C4-2B (cell line): ENCODE measurements around the gene ZDHHC1.

Experiments used
- ZFX ChIP-seq: fragments of 450-650 bp; IDR thresholded peaks from 2 replicates; pipeline ENCODE4 v1.6.1; 2017
- TF ChIP-seq, protein P1 (sequence below): fragments of 450-650 bp; conservative IDR thresholded peaks from 2 replicates; pipeline ENCODE4 v1.5.1; 2017; ENCODE audit warnings: mild to moderate bottlenecking

DNA sequence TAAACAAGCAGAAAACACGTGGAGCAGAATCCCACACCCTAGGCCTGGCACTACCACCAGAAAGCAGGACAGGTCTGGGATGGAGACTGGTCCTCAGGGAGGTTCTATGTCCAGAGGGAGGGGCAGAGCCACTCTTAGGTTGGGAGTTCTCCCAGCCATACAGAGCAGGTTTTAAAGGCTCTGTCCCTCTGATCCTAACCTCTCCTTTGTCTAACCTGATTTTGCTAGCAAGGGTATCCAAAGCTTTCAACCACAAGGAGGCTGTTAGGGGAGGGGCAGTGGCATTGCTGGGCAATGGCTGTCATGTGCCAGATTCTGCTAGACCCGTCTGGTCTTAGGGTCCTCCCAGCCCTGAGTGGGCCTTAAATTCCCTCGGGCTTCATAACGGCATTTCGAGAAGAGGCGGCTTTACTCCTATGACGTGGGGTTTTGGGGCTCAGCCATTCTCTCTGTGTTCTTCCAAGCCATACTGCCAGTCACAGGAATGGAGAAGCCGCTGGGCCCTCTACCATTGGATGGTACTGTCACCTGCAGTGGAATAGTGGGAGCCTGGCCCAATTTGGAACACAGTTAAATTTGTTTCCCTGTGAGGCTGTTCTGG lies 28.7 kb downstream of the ZDHHC1 start:
- TF ChIP-seq, protein P1, sequence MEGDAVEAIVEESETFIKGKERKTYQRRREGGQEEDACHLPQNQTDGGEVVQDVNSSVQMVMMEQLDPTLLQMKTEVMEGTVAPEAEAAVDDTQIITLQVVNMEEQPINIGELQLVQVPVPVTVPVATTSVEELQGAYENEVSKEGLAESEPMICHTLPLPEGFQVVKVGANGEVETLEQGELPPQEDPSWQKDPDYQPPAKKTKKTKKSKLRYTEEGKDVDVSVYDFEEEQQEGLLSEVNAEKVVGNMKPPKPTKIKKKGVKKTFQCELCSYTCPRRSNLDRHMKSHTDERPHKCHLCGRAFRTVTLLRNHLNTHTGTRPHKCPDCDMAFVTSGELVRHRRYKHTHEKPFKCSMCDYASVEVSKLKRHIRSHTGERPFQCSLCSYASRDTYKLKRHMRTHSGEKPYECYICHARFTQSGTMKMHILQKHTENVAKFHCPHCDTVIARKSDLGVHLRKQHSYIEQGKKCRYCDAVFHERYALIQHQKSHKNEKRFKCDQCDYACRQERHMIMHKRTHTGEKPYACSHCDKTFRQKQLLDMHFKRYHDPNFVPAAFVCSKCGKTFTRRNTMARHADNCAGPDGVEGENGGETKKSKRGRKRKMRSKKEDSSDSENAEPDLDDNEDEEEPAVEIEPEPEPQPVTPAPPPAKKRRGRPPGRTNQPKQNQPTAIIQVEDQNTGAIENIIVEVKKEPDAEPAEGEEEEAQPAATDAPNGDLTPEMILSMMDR, result no peak
- TF ChIP-seq ZFX, result no peak
